SK-N-SH (cell line): ENCODE measurements around the gene MCM10.

ENCODE experiments used
- EP300 ChIP-seq, 2 experiments: IDR thresholded peaks; 2 replicates each; pipeline versions ENCODE4 v1.4.0 to v1.6.1; 2012; ENCODE audit warnings: borderline replicate concordance in 1 of 2, low read depth in 1 of 2, low read length in 1 of 2
- JUND ChIP-seq: IDR thresholded peaks from 2 replicates; pipeline ENCODE4 v1.4.0; 2012
- POLR2AphosphoS5 ChIP-seq: IDR thresholded peaks from 2 replicates; pipeline ENCODE4 v1.6.1; 2012; ENCODE audit warnings: low read depth, low read length
- RAD21 ChIP-seq: IDR thresholded peaks from 2 replicates; pipeline ENCODE4 v1.6.1; 2012; ENCODE audit warnings: mild to moderate bottlenecking, low read length
- SMC3 ChIP-seq: IDR thresholded peaks from 2 replicates; pipeline ENCODE4 v1.6.1; 2012; ENCODE audit warnings: low read depth, low read length, improper control_type of control experiment
- TAF1 ChIP-seq: IDR thresholded peaks from 2 replicates; pipeline ENCODE4 v1.6.1; 2012; ENCODE audit warnings: low read depth, mild to moderate bottlenecking, low read length, moderate library complexity, borderline replicate concordance
- TCF12 ChIP-seq: IDR thresholded peaks from 2 replicates; pipeline ENCODE4 v1.4.0; 2012
- TF ChIP-seq, protein P1 (sequence below): fragments of 200-600 bp; sonication (generic); IDR thresholded peaks from 2 replicates; pipeline ENCODE4 v1.6.1; 2017; ENCODE audit warnings: antibody characterized with exemption, mild to moderate bottlenecking, moderate library complexity

DNA sequence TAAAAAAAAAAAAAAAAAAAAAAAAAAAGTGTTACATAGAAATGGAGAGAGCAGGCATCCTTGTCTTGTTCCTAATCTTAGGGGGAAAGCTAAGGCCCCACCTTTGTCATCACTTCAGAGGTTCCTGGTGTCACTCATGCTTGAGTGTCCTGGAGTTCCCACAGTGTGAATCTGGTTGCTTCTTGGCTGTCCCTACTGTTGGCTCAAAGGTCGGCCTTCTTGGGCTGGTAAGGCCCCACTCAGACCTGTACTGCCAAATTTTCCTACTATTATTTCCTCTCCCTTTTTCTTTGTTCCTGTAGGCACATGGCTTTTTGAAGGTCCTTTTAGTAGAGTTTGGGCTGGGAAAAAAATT is 39.9 kb upstream of the MCM10 start:
- TF ChIP-seq, protein P1, sequence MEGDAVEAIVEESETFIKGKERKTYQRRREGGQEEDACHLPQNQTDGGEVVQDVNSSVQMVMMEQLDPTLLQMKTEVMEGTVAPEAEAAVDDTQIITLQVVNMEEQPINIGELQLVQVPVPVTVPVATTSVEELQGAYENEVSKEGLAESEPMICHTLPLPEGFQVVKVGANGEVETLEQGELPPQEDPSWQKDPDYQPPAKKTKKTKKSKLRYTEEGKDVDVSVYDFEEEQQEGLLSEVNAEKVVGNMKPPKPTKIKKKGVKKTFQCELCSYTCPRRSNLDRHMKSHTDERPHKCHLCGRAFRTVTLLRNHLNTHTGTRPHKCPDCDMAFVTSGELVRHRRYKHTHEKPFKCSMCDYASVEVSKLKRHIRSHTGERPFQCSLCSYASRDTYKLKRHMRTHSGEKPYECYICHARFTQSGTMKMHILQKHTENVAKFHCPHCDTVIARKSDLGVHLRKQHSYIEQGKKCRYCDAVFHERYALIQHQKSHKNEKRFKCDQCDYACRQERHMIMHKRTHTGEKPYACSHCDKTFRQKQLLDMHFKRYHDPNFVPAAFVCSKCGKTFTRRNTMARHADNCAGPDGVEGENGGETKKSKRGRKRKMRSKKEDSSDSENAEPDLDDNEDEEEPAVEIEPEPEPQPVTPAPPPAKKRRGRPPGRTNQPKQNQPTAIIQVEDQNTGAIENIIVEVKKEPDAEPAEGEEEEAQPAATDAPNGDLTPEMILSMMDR, result no peak
- TF ChIP-seq EP300 (IDR thresholded peaks at IDR 0.05; ENCODE audit: borderline replicate concordance in 1 of 2, low read depth in 1 of 2, low read length in 1 of 2), result no peak
- no peak for TF ChIP-seq POLR2AphosphoS5
- TF ChIP-seq JUND, result no peak
- no peak for TF ChIP-seq RAD21
- no peak for TF ChIP-seq SMC3
- no peak for TF ChIP-seq TAF1
- TF ChIP-seq TCF12, result no peak
